HS-27A (cell line): ENCODE measurements around the gene FSTL4.

Source experiments
- DNase-seq: peaks from one replicate; pipeline ENCODE4 v3.0.0-alpha.2; 2012; ENCODE audit warnings: low read depth, missing footprints

The FSTL4 gene

GRCh38 chr5:133164759-133165158 is 447.6 kb downstream of the FSTL4 start:
- no peak for DNase-seq

GRCh38 chr5:133163839-133164238 is 448.5 kb downstream of the FSTL4 start:
- no peak for DNase-seq

GRCh38 chr5:133159543-133159942 is 452.8 kb downstream of the FSTL4 start:
- no peak for DNase-seq

- no peak for DNase-seq
Observed at GRCh38 chr5:133155326-133155969, 456.9 kb downstream of the FSTL4 start.

GRCh38 chr5:133154274-133155075 is 457.9 kb downstream of the FSTL4 start:
- no peak for DNase-seq

GRCh38 chr5:133150909-133151544 is 461.3 kb downstream of the FSTL4 start:
- DNase-seq, result no peak

- DNase-seq, result no peak
Observed at GRCh38 chr5:133149345-133149744, 463.0 kb downstream of the FSTL4 start.

GRCh38 chr5:133147815-133148567 is 464.4 kb downstream of the FSTL4 start:
- no peak for DNase-seq

GRCh38 chr5:133147411-133147810 is 464.9 kb downstream of the FSTL4 start:
- no peak for DNase-seq
